Suppressor macrophage treated with lipopolysaccharide for 1 hour (primary cell): ENCODE measurements around the gene GOLGA8K.
"Not testable (repeated sequence)": the region's sequence is repeated elsewhere in the genome, so short reads cannot be mapped to it uniquely, and the experiment has no call there.

Source experiments
- DNase-seq, 3 donors: peaks; one replicate each; pipeline ENCODE4 v3.0.0-alpha.2; 2020 to 2022

Gene GOLGA8K, protein sequence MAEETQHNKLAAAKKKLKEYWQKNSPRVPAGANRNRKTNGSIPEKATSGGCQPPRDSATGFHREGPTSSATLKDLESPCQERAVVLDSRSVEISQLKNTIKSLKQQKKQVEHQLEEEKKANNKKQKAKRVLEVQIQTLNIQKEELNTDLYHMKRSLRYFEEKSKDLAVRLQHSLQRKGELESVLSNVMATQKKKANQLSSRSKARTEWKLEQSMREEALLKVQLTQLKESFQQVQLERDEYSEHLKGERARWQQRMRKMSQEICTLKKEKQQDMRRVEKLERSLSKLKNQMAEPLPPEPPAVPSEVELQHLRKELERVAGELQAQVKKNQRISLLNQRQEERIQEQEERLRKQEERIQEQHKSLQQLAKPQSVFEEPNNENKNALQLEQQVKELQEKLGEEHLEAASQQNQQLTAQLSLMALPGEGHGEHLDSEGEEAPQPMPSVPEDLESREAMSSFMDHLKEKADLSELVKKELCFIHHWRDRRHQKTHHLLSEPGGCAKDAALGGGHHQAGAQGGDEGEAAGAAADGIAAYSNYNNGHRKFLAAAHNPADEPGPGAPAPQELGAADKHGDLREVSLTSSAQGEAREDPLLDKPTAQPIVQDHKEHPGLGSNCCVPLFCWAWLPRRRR

GRCh38 chr15:32403192-32403591, at the start of gene GOLGA8K:
TSS of gene GOLGA8K (minus strand) at chr15:32403292. CDS start at chr15:32403194, 98 bp downstream.
- not testable (repeated sequence) for DNase-seq

DNA sequence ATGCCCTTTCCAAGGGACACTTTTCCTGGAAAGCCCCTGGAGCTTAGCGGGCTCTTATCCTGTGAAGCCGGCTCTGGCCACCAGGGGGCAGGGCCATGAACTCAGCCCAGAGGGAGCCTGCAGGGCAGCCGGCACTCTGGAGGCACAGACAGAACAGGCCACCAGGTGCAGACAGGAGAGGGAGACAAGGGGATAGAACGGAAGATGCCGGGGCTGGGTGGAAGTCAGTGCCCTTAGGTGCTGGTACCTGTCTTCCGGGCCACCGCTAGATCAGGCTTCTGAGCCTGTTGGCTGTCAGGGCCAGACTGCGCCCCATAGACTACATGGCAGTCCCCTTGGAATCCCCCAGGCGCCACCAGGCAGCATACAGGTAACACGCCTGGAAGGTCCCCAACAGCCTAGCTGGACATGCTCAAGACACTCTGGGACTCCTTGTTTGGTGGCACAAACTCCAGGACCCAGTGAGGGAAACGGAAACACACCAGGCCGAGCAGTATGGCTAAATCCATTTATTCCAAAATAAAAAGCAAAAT, 37.4 kb upstream of the GOLGA8K start:
- DNase-seq, result not testable (repeated sequence)

DNA sequence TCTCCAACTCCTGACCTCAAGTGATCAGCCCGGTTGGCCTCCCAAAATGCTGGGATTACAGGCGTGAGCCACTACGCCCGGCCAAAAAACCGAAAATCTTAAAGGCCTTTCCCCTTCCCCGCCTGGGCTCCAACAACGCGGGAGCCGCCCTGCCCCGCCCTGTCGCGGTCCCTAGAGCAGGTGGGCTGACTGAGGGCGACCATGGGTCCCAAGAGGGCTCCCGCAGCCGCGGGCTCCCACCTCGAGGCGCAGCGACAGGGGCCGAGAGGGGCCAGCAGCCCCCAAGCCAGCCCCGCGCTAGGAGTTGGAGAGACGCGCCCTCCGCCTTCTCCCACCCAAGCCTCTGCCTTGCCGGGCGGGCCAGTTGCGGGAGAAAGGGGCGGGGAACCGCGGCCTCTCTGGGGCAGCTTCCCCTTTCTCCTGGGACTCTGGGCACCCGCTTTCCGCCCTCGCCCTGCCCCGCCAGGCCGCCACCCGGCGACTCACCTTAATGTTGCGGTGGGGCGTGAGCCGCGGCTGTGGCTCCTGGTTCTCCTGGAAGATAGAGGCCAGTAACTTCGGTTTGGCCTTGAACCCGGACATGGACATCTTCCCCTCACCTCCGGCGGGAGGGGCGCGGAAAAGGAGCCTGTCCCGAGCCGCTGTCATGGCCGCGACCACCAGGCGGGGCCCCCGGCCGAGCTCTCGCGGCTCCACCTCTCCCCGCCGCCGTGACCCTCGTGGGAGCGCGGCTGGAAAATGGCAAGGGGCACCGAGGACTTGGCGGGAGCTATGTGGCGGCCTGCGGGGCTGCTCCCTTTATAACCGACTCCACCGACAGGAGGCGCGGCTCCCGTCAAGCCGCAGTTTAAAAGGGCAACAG, 31.2 kb upstream of the GOLGA8K start:
- not testable (repeated sequence) for DNase-seq

DNA sequence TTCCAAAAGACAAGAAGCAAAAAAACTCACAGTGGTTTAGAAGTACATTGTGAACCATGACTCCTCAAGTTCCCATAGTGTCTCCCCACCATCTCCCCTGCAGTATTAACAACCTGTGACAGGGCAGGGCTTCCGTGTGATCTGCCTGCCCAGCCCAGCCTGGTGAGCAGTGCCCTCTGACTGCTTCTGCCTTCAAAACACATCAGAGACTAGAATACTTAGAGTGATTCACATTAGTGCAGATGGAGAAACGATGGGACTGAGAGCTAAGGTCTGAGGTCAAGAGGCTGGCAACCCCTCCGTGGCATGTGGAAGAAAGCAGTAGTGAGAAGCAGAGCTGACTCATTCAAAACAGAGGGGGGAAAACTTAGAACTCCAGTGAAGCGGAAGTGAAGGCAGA, 24.5 kb upstream of the GOLGA8K start:
- DNase-seq, result not testable (repeated sequence)

- DNase-seq, result not testable (repeated sequence)
Measured at GRCh38 chr15:32426511-32426910, 23.4 kb upstream of the GOLGA8K start.

- DNase-seq, result not testable (repeated sequence)
Measured at GRCh38 chr15:32407903-32408302, 4.8 kb upstream of the GOLGA8K start.

- DNase-seq, result not testable (repeated sequence)
Measured at GRCh38 chr15:32396522-32396921, 6.6 kb downstream of the GOLGA8K start.

GRCh38 chr15:32394745-32395144, 8.3 kb downstream of the GOLGA8K start:
- not testable (repeated sequence) for DNase-seq

- DNase-seq, result not testable (repeated sequence)
Measured at GRCh38 chr15:32388050-32388648, 14.9 kb downstream of the GOLGA8K start.

- DNase-seq, result not testable (repeated sequence)
Measured at GRCh38 chr15:32385823-32386495, 17.1 kb downstream of the GOLGA8K start.

DNA sequence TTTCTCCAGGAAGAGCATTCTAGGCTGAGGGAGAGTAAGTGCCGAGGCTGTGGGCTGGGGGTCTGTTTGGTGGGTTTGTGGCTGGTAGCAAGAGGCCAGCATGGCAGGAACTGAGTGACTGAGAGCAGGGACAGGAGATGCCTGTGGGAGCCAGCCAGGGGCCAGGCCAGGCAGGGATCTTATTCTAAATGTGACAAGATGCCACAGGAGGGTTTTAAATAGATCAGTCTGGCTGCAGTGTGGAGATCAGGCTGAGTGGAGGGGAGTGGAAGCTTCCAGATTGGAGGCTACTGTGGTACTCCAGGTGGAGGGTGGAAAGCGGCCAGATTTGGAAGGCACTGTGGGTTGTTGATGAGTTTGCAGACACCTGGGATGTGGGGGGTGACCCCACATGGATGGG, 28.9 kb downstream of the GOLGA8K start:
- DNase-seq, result not testable (repeated sequence)

- DNase-seq, result not testable (repeated sequence)
Measured at GRCh38 chr15:32373707-32374106, 29.4 kb downstream of the GOLGA8K start.

GRCh38 chr15:32372075-32372474, 31.0 kb downstream of the GOLGA8K start:
- not testable (repeated sequence) for DNase-seq

GRCh38 chr15:32370526-32370925, 32.6 kb downstream of the GOLGA8K start:
- DNase-seq, result not testable (repeated sequence)

- not testable (repeated sequence) for DNase-seq
Measured at GRCh38 chr15:32370064-32370463, 33.0 kb downstream of the GOLGA8K start.

- not testable (repeated sequence) for DNase-seq
Measured at GRCh38 chr15:32366492-32366891, 36.6 kb downstream of the GOLGA8K start.

GRCh38 chr15:32365955-32366354, 37.1 kb downstream of the GOLGA8K start:
- DNase-seq, result not testable (repeated sequence)

DNA sequence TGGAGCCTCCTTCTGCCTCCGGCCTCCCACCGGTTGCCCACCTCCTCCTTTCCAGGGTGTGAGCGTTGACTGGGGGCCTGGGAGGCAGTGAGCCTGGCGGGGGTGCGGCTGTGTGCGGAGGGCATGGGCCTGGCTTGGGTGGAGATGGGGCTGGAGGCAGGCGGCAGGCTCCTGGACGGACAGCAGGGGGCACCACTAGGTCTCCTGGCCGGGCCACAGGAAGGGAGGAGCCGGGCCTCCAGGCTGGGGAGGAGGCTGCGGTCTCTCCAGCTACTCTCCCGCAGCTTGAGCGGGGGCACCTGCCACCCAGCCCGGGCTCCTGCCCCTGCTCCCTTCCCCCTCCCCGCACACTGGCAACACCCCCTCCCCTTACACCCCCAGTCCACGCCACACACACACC, 38.1 kb downstream of the GOLGA8K start:
- DNase-seq, result not testable (repeated sequence)

GRCh38 chr15:32363449-32363848, 39.6 kb downstream of the GOLGA8K start:
- not testable (repeated sequence) for DNase-seq

DNA sequence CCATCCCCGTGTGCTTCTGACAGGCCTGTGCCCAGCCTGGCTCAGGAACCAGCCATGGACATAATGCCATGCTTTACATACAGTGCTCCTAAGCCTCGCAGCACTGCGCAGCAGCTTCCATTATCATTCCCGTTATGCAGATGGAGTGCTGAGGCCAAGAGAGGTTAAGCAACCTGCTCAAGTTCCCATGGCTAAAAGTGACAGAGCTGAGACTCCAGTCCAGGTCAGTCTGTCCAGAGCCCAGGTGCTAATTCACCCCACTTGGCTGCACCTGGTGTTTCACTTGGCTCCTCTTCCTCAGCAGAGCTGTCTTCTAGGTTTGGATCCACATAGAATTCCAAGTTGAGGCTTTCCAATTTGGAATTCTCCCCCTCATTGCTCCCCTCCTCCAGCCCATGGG, 41.4 kb downstream of the GOLGA8K start:
- DNase-seq, result not testable (repeated sequence)

GRCh38 chr15:32358462-32358861, 44.6 kb downstream of the GOLGA8K start:
- DNase-seq, result not testable (repeated sequence)

DNA sequence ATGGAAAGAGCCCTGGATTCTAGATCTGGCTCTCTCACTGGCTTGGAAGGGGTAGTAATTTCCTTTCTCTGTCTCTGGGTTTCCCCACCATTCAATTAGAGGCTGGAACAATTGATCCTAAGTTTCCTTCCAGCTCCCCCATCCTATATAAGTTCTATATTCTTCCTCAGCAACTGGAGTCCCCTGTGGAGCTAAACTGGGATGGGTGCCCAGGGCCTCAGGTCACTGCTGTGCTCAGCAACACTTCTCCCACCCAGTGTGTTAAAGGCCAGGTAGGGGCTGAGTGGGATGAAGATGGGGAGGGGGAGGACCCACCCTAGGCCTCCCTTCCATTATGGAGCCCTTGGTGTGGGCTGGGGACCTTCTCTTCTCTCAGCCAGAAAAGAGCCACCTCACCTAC, 46.2 kb downstream of the GOLGA8K start:
- not testable (repeated sequence) for DNase-seq
